Stimulated activated naive CD8-positive, alpha-beta T cell treated with anti-CD3 and anti-CD28 coated beads, Interleukin-15, amount 100 ng/mL, for 72 hours (primary cell): ENCODE measurements around the gene DNAH8.
"Not testable (repeated sequence)": the region's sequence is repeated elsewhere in the genome, so short reads cannot be mapped to it uniquely, and the experiment has no call there.

Experiments used
- ATAC-seq: fragments of 150-1000 bp; cut with Tn5 transposase; 2 replicates; pipeline ENCODE4 v1.10.0; 2021; ENCODE audit warnings: mild to moderate bottlenecking, moderate library complexity
- DNase-seq, 2 donors: peaks; one replicate each; pipeline ENCODE4 v3.0.0; 2021 to 2022
- H3K27ac Mint-ChIP-seq, 2 donors: one replicate each; pipeline ENCODE4 v1.8.0; 2022; ENCODE audit warnings: mild to moderate bottlenecking in 2 of 2, mixed read lengths in 2 of 2, moderate library complexity in 2 of 2
- H3K27me3 Mint-ChIP-seq: one replicate; pipeline ENCODE4 v1.8.0; 2022; ENCODE audit warnings: mixed read lengths
- H3K4me1 Mint-ChIP-seq: one replicate; pipeline ENCODE4 v1.8.0; 2022; ENCODE audit warnings: mild to moderate bottlenecking, mixed read lengths
- H3K4me3 Mint-ChIP-seq, 2 donors: one replicate each; pipeline ENCODE4 v1.8.0; 2022; ENCODE audit warnings: mild to moderate bottlenecking in 2 of 2, mixed read lengths in 2 of 2, moderate library complexity in 1 of 2
- H3K9me3 Mint-ChIP-seq, 2 donors: one replicate each; pipeline ENCODE4 v1.8.0; 2022; ENCODE audit warnings: mixed read lengths in 2 of 2

The DNAH8 gene

GRCh38 chr6:38792356-38792755, 77.2 kb downstream of the DNAH8 start:
- Mint-ChIP-seq H3K4me1 (no peaks in the 10 kb centered on the region), H3K4me3 (no peak overlapping the region)
- no peak for ATAC-seq

GRCh38 chr6:38794682-38795081, 79.6 kb downstream of the DNAH8 start:
- Mint-ChIP-seq H3K27ac (no peak overlapping the region), H3K4me1 (no peaks in the 10 kb centered on the region), H3K27me3 (peaks cover 50% of the 10 kb centered on the region), H3K4me3 (no peak overlapping the region), H3K9me3 (no peaks in the 10 kb centered on the region)
- DNase-seq, result no peak
- ATAC-seq, result no peak

More at GRCh38 chr6:38792356-38792755, 77.2 kb downstream of the DNAH8 start:
- Mint-ChIP-seq H3K27ac (no peak overlapping the region), H3K9me3 (no peaks in the 10 kb centered on the region), H3K27me3 (peaks cover 26% of the 10 kb centered on the region)
- no peak for DNase-seq

GRCh38 chr6:38796006-38796405, 80.9 kb downstream of the DNAH8 start:
- Mint-ChIP-seq H3K27me3 (peaks cover 62% of the 10 kb centered on the region), H3K4me1 (no peaks in the 10 kb centered on the region), H3K4me3 (no peak overlapping the region), H3K9me3 (no peaks in the 10 kb centered on the region), H3K27ac (no peak overlapping the region)
- ATAC-seq (no peak), DNase-seq (no peak)

GRCh38 chr6:38796437-38796836, 81.3 kb downstream of the DNAH8 start:
- H3K4me3 Mint-ChIP-seq, H3K27ac Mint-ChIP-seq, DNase-seq, H3K4me1 Mint-ChIP-seq, H3K9me3 Mint-ChIP-seq, ATAC-seq: not testable (repeated sequence)
- peaks cover 66% of the 10 kb centered on the region for H3K27me3 Mint-ChIP-seq

- H3K9me3 Mint-ChIP-seq, result no peaks in the 10 kb centered on the region
- H3K27ac Mint-ChIP-seq, result no peak overlapping the region
- ATAC-seq (no peak), DNase-seq (no peak)
- no peaks in the 10 kb centered on the region for H3K4me1 Mint-ChIP-seq
- H3K4me3 Mint-ChIP-seq, result no peak overlapping the region
- peaks cover 69% of the 10 kb centered on the region for H3K27me3 Mint-ChIP-seq
Measured at GRCh38 chr6:38796850-38797249, 81.7 kb downstream of the DNAH8 start.

- Mint-ChIP-seq H3K4me1 (no peaks in the 10 kb centered on the region), H3K27ac (no peak overlapping the region), H3K27me3 (peaks cover 64% of the 10 kb centered on the region), H3K4me3 (no peak overlapping the region), H3K9me3 (no peaks in the 10 kb centered on the region)
- DNase-seq (no peak), ATAC-seq (no peak)
Measured at GRCh38 chr6:38797391-38797790, 82.3 kb downstream of the DNAH8 start.

GRCh38 chr6:38799529-38800184, 84.5 kb downstream of the DNAH8 start:
- H3K27me3 Mint-ChIP-seq, result peaks cover 75% of the 10 kb centered on the region

GRCh38 chr6:38801305-38801704, 86.2 kb downstream of the DNAH8 start:
- no peak for ATAC-seq
- no peak for DNase-seq
- Mint-ChIP-seq H3K4me1 (no peaks in the 10 kb centered on the region), H3K4me3 (no peak overlapping the region), H3K9me3 (no peaks in the 10 kb centered on the region), H3K27ac (no peak overlapping the region), H3K27me3 (peaks cover 86% of the 10 kb centered on the region)

More at GRCh38 chr6:38799529-38800184, 84.5 kb downstream of the DNAH8 start:
- DNase-seq, result no peak
- H3K4me3 Mint-ChIP-seq, result no peak overlapping the region
- no peak for ATAC-seq
- no peak overlapping the region for H3K27ac Mint-ChIP-seq
- no peaks in the 10 kb centered on the region for H3K9me3 Mint-ChIP-seq
- no peaks in the 10 kb centered on the region for H3K4me1 Mint-ChIP-seq

- ATAC-seq (no peak), DNase-seq (no peak)
- no peaks in the 10 kb centered on the region for H3K4me1 Mint-ChIP-seq
Measured at GRCh38 chr6:38802497-38802896, 87.4 kb downstream of the DNAH8 start.

GRCh38 chr6:38803129-38803528, 88.0 kb downstream of the DNAH8 start:
- H3K27me3 Mint-ChIP-seq, result peaks cover 82% of the 10 kb centered on the region
- H3K9me3 Mint-ChIP-seq, result no peaks in the 10 kb centered on the region
- H3K4me3 Mint-ChIP-seq, result no peak overlapping the region
- DNase-seq (no peak), ATAC-seq (no peak)
- H3K4me1 Mint-ChIP-seq, result no peaks in the 10 kb centered on the region
- no peak overlapping the region for H3K27ac Mint-ChIP-seq

More at GRCh38 chr6:38802497-38802896, 87.4 kb downstream of the DNAH8 start:
- no peak overlapping the region for H3K4me3 Mint-ChIP-seq
- no peak overlapping the region for H3K27ac Mint-ChIP-seq
- H3K9me3 Mint-ChIP-seq, result no peaks in the 10 kb centered on the region
- H3K27me3 Mint-ChIP-seq, result peaks cover 82% of the 10 kb centered on the region

- Mint-ChIP-seq H3K4me1 (no peaks in the 10 kb centered on the region), H3K27ac (no peak overlapping the region), H3K9me3 (no peaks in the 10 kb centered on the region), H3K27me3 (peaks cover 75% of the 10 kb centered on the region), H3K4me3 (no peak overlapping the region)
- DNase-seq (no peak), ATAC-seq (no peak)
Measured at GRCh38 chr6:38804358-38804757, 89.2 kb downstream of the DNAH8 start.

GRCh38 chr6:38805127-38805655, 90.1 kb downstream of the DNAH8 start:
- no peak overlapping the region for H3K27ac Mint-ChIP-seq
- H3K27me3 Mint-ChIP-seq, result peaks cover 67% of the 10 kb centered on the region
- ATAC-seq, result no peak
- H3K4me3 Mint-ChIP-seq, result no peak overlapping the region
- no peaks in the 10 kb centered on the region for H3K9me3 Mint-ChIP-seq
- H3K4me1 Mint-ChIP-seq, result no peaks in the 10 kb centered on the region
- DNase-seq, result no peak

GRCh38 chr6:38805692-38806091, 90.6 kb downstream of the DNAH8 start:
- ATAC-seq, result no peak
- H3K27me3 Mint-ChIP-seq, result peaks cover 63% of the 10 kb centered on the region
- H3K27ac Mint-ChIP-seq, result no peak overlapping the region

GRCh38 chr6:38806271-38806670, 91.2 kb downstream of the DNAH8 start:
- peaks cover 64% of the 10 kb centered on the region for H3K27me3 Mint-ChIP-seq
- ATAC-seq, result no peak
- no peaks in the 10 kb centered on the region for H3K9me3 Mint-ChIP-seq
- no peak for DNase-seq
- no peaks in the 10 kb centered on the region for H3K4me1 Mint-ChIP-seq
- H3K4me3 Mint-ChIP-seq, result no peak overlapping the region
- H3K27ac Mint-ChIP-seq, result peak overlapping the region in 1 of 2 donors; percentile 1

More at GRCh38 chr6:38805692-38806091, 90.6 kb downstream of the DNAH8 start:
- no peaks in the 10 kb centered on the region for H3K9me3 Mint-ChIP-seq
- no peak overlapping the region for H3K4me3 Mint-ChIP-seq
- DNase-seq, result no peak
- no peaks in the 10 kb centered on the region for H3K4me1 Mint-ChIP-seq

GRCh38 chr6:38806833-38807232, 91.7 kb downstream of the DNAH8 start:
- Mint-ChIP-seq H3K27ac (no peak overlapping the region), H3K4me1 (peaks cover 5% of the 10 kb centered on the region), H3K9me3 (no peaks in the 10 kb centered on the region), H3K27me3 (peaks cover 64% of the 10 kb centered on the region), H3K4me3 (no peak overlapping the region)
- no peak for DNase-seq
- ATAC-seq, result no peak

- H3K4me1 Mint-ChIP-seq, result peaks cover 5% of the 10 kb centered on the region
- no peaks in the 10 kb centered on the region for H3K9me3 Mint-ChIP-seq
- no peak overlapping the region for H3K4me3 Mint-ChIP-seq
- no peak overlapping the region for H3K27ac Mint-ChIP-seq
- H3K27me3 Mint-ChIP-seq, result peaks cover 74% of the 10 kb centered on the region
- no peak for DNase-seq
- no peak for ATAC-seq
Measured at GRCh38 chr6:38808039-38808438, 92.9 kb downstream of the DNAH8 start.
